Bone marrow (tissue), 2 donors: ENCODE results near the gene DBX1.
"Not testable (repeated sequence)": the region's sequence is repeated elsewhere in the genome, so short reads cannot be mapped to it uniquely, and the experiment has no call there.

ENCODE experiments used
- DNase-seq, 2 donors: peaks; one replicate each; lab custom pipeline; 2025; lab: John Stamatoyannopoulos, UW

Gene DBX1

GRCh38 chr11:20160425-20161229 is at the start of gene DBX1:
TSS of gene DBX1 (minus strand) at chr11:20160475. CDS start at chr11:20160324, 151 bp downstream.
- no peak for DNase-seq

GRCh38 chr11:20208622-20209111 is 48.4 kb upstream of the DBX1 start:
- no peak for DNase-seq

DNA sequence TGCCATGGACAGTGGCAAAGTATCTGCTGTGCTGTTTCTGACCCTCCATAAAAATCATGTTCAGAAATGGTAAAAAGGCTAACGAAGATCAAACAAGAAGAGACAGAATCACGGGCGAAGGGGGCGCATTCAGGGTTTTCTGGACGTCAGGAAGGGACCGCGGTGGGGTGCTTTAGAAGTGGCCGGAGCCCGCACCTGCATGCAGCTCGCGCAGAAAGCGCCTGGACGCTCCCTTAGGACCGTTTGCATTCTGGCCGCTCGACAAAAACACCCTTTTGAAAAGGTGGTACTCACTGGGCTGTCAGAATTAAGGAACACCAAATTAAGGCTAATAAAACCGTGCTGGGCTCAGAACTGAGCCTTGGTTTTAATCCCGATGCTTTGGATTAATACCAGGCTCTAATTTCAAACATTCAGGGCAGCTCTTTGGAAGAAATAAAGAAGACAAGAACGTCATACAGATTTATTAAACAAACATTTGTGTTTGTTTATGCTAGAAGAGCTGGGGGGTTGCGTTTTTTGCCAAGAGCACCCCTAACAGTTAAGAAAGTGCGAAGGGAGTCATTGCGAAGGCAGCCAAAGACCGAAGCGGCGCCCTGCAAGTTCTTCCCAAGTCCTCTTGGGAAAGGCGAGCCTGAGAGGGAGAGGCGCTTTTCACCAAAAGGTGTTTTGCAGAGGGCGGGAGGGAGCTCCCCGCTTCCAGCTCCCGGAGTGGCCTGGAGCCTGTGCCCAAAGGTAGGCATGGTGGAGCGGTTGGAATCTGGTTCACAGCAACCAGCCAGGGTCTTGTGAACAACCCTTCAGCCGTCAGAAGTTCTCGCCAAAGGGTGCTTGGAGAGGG is 47.7 kb upstream of the DBX1 start:
- DNase-seq: no peak

DNA sequence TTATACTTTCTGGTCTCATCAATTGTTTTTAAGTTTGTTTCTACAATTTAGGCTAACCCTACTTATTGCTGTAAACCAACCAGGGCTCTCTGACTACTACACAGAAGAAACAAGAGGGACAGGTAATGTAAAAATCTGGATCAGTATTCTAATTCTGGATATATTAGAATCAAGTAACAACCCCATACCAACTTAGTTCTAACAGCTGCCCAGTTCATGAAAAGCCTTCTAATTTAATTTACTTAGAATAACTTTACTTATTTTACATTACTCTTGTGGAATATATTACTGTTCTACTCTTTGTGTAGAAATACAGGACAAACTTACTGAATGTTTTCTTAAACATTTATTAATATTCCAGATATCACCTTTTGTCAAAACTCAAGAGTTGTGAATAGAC is 45.5 kb upstream of the DBX1 start:
- no peak for DNase-seq

DNA sequence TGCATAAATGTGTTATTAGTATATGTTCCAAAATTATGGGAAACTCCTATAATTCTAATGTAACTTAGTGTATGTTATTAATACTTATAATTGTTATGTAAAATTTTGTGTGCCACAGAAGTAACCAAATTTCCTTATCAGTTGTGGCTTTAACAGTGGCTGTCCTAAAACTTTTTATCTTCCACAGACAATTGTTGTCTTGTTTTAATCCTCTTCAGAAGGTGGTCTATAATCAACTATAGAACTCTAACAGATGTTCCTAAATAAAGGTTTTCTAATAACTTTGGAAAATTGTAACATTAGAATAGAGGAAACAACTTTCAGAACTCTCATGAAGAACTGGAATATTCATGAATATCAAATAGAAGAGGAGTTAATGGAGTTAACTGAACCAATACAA is 44.4 kb upstream of the DBX1 start:
- no peak for DNase-seq

DNA sequence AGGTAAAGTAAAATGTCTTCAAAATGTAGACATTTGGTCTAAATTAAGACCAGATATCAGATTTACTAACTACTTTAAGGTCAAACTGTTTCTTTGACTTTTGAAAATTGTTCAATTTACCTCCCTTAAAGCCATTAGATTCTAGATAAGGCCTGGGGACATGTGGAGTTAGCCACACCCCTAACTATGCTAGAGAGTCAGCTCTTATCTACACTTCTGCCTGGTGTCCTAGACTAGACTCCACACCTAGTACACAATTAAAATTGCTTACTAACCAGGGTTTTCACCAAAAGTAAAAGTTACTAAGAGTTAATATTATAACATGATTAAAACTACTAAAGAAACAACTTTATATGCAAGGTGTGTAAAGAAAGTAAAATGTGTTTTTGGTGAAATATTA is 43.6 kb upstream of the DBX1 start:
- DNase-seq: no peak

GRCh38 chr11:20201231-20201630 is 41.0 kb upstream of the DBX1 start:
- no peak for DNase-seq

DNA sequence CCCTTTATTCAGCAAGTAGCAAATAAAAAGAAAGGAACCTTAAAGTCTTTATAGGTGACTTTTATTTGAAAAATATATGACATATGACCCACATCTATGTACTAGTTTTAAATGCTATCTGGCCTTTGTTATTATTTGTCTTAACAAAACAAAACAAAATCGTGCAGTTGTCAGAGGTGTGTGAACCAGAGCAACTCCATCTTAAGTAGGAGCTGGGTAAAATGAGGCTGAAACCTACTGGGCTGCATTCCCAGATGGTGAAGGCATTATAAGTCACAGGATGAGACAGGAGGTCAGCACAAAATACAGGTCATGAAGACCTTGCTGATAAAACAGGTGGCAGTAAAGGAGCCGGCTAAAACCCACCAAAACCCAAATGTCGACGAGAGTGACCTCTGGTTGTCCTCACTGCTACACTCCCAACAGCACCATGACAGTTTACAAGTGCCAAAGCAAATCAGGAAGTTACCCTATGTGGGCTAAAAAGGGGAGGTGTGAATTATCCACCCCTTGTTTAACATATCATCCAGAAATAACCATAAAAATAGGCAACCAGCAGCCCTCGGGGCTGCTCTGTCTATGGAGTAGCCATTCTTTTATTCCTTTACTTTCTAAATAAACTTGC is 40.2 kb upstream of the DBX1 start:
- DNase-seq: not testable (repeated sequence)

- DNase-seq: no peak
These were observed 37.6 kb upstream of the DBX1 start for GRCh38 chr11:20197881-20198280.

- DNase-seq: no peak
These were observed 34.2 kb upstream of the DBX1 start for GRCh38 chr11:20194470-20194869.

- no peak for DNase-seq
These were observed 33.0 kb upstream of the DBX1 start for GRCh38 chr11:20193307-20193706.

DNA sequence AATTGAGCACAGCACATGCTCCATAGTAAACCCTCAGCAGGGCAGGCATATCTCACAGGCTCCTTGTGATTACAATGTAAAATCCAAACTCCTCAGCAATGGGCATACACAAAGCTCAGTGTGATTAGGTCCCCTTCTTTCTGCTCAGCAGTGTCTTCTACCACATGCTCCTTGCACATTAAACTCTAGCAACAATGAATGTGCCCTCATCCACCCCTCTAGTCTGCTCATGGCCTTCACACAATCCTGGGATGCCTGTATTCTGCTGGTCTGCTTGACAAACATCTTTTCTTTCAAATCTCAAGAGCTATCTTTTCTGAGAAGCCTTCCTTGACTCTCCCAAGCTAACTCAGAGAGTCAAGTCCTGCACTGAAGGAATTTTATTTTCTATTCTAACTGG is 32.4 kb upstream of the DBX1 start:
- no peak for DNase-seq

DNA sequence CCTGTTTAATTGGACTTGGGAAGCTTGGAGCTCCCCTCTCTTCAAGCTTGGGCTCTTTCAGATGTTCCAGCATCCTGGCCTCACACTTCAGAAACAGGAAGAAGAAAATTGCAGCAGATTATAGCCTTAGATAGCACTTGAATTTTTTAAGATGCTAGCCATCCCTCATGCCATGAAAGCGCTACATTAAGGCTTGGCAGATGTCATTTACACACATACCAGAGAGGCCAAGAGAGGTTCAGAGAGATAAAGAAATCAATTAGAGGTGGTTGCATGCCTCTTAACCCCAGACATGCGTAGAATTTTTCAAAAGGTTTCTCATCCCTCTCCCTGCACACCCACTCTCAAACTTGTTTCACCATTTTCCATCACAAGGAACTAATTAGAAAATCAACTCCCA is 31.9 kb upstream of the DBX1 start:
- DNase-seq: no peak

- DNase-seq: no peak
These were observed 18.7 kb upstream of the DBX1 start for GRCh38 chr11:20178976-20179375.

DNA sequence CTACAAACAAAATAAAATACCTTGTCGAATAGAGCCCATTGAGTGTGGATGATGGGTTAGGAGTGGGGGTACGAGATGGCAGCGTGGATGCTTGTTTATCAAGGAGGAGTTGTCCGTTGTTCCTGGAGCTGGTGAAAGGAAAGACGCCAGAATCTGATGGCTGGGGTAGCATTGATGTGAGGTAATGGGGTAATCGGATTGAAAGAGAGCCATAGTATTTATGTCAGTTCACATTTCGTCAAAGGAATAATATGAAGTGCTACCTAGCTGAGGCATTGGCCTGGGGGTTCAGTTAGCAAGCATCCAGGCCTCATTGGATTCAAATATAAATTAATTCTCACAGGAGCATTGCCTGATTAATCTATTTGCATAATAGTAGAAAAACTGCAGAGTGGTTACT is 16.9 kb upstream of the DBX1 start:
- DNase-seq: no peak

DNA sequence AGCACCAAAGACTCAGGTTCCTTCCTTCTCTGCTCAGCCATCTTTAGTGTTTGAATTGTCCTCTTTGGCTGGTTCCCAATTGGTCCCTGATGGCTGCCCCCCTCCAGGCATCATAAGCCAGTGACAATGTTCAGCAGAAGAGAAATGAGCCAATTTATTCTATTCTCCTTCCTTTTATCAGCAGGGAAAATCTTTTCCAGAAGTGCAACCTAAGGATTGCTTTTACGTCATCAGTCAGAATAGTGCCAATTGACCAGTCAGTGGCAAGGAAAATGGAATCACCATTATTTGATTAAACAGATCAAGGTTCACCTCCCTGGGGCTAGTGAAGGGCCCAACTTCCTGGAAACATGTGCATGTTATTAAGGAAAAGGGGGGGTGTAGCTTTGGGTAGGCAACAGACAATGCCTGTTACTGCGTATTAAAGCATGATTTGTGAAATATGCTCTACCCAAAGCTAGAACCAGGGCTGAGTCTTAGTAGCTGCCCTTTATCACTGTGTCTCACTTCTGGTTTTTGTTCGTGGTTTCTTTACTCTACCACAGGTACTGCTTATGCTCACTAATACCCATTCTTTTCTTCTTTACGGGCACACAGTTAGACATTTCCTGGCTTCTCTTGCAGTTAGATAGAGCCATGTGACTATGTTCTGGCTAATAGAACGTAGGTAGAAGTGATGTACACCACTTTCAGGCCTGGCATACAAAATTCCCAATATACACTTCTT is 12.6 kb upstream of the DBX1 start:
- DNase-seq: no peak

GRCh38 chr11:20163783-20164481 is 3.7 kb upstream of the DBX1 start:
- no peak for DNase-seq

DNA sequence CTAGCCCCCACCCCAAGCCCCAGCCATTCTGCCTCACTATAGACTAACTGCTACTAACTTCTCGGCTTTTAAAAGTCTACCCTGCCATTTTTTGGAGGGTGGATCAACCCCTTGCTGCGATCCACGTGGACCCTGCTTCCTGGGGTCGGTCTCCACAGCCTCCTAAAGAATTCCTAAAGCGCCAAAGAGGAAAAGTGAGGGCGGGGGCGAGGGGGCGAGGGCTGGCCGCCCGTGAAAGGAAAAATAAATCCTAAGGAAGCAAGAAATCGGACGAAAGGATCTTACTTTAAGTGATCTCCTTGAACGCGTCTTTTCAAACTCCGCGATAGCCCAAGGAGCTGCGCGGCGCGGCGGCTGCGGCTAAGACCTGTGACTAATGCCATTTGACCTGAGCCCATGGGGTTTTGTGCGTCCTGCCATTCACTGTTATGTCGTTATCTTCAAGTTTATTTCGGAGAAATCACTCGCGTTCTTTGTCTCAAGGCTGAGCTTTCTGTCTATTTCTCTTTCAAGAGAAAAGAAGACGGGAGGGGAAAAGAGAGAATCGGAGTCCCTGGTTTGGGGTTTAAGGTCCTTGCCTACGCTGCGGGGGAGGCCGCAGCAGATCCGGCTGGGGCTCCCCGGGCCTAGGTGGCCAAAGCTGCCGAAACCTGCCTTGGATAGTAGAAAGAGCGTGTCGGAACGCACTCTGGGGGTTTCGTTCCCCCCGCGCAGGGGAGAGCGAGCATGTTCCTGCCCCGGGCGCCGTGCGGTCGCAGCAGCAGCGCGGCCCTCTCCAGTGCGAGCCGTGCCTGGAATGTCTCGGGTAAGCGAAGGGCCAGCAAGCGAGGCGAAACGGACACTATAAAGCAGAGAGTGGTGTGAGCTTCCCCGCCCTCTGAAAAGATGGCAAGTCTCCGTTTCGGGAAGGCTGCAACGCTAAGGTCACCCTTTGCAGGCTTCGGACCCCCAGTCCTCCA is 2.8 kb upstream of the DBX1 start:
- DNase-seq: no peak

- no peak for DNase-seq
These were observed 1.9 kb upstream of the DBX1 start for GRCh38 chr11:20161923-20162744.
